LoVo (cell line): Measurements from ENCODE around the gene RCAN3.

Experiments
- DNase-seq: peaks from one replicate; pipeline ENCODE4 v3.0.0-alpha.2; 2016; ENCODE audit warnings: low spot score

RCAN3 gene

GRCh38 chr1:24502709-24503058, at the start of gene RCAN3:
RCAN3 (plus strand) TSS chr1:24502836; CDS start chr1:24514373, 11,537 bp downstream.
- peak; percentile 92 for DNase-seq

DNA sequence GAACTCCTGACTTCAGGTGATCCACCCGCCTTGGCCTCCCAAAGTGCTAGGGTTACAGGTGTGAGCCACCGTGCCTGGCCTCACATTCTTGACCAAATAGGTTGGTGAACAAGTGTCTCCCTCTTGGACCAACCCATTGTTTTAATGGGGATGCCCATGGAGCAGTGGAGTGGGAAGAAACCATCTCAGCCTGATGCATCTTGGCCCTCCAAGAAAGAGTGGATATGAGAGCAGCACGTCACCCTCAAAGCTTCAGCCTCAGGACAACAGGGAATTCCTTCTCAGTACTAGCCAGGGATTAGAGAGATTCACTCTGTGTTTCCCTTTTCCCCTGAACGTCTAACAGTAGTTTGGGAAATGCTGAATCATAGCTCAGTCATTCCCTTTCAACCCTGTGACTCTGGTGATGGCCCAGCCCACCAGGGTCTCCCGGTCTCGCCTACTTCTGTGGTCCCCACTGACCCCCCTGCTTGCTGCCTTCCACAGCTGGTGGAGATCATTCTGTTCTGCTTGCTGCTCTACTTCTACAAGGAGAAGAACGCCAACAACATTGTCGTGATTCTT, 49.6 kb upstream of the RCAN3 start:
- DNase-seq = no peak

DNA sequence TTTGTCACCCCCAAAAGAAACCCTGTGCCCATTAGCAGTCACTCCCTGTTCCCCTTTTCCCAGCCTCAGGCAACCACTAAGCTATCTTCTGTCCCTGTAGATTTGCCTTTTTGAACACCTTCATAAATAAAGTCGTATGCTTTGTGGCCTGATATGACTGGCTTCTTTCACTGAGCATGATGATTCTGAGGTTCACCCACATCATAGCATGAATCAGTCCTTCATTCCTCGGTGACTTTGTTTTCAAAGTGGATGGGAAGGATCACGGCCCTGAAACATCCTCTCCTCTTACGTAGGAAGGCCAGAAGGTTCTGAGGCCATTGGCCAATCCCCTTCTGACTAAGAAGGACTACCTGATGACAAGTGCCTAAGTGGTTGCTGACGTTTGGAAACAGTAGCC, 48.0 kb upstream of the RCAN3 start:
- DNase-seq = no peak

DNA sequence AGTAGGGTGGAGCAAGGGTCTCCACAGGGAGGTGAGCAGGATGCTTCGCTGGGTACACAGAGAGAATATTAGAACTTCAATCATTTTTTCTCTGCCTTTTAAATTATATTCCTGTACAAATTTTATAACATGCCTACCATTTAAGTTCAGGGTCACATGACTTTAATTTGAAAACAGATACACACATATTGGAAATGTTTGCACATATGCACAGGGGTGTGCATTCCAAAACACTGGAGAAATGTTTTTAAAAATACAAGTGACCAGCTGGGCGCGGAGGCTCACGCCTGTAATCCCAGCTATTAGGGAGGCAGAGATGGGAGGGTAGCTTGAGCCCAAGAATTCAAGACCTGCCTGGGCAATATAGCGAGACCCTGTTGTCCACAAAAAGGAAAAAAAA, 47.4 kb upstream of the RCAN3 start:
- DNase-seq = no peak

DNA sequence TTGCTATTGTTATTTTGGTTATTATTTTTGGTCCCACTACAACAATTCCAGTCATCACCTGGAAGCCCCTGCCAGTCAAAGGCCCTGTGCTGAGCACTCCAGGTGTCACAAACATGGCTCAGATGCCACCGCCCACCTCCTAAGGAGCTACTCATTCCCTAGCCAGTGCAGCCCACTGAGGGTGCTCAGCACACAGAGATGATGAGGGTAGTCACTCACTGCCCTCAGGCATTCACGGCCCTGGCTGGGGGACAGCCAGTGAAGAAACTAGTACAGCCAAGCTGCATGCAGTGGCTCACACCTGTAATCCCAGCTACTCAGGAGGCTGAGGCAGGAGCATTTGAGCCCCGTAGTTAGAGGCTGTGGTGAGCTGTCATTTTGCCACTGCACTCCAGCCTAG, 44.8 kb upstream of the RCAN3 start:
- DNase-seq = no peak

- no peak for DNase-seq
Observed at GRCh38 chr1:24459551-24460266, 42.9 kb upstream of the RCAN3 start.

DNA sequence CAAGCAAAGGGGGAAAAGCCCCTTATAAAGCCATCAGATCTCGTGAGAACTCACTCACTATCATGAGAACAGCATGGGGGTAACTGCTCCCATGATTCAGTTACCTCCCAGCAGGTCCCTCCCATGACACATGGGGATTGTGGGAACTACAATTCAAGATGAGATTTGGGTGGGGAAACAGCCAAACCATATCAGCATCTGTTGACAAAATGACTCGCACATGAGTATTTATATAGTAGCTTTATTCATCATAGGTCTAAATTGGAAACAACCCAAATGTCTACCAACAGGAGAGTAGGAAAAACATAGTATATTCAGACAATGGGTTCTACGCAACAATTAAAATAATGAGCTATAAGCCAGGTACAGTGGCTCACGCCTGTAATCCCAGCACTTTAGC, 40.5 kb upstream of the RCAN3 start:
- DNase-seq = peak; percentile 32

DNA sequence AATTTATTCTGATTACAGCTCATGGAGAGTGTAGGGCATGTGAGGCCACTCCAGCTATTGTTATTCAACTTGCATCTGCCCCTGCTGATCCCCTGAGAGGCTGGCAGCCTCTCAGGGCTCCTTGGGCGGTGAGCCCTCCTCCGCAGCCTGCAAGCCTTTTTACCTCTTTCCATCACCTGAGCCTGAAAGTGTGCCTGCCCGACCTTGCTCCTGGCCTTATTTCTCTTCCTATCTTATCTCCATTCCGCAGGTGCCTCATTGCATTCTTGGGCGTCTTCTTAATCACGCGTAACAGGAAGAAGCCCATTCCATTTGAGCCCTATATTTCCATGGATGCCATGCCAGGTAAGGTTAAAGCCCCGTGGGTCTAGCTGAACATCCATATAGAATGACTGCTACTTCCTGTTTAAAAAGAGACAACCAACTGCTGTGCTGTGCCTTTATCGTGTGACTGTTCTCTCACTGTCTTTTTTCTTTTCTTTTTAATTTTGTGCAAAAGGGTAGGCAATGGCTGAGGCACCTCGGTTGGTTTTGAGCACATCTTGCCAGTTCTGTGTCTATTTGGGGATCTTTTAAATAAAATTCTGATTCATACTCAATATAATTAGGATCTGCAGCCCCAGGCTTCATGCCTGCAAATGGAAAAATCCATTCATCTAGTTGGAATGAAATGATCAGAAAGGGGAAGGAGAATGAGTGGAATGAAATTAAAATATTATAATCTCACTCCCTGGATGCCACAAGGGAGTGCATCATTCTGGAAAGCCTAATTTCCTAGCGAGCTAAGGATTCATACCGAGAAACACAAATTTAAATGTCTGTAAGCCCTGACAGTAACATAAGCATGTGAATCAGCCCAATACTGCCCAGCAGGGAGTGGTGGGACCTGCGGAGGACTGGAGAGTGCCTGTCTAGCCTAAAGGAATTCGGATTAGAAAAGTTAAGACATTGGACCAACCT, 38.6 kb upstream of the RCAN3 start:
- no peak for DNase-seq

DNA sequence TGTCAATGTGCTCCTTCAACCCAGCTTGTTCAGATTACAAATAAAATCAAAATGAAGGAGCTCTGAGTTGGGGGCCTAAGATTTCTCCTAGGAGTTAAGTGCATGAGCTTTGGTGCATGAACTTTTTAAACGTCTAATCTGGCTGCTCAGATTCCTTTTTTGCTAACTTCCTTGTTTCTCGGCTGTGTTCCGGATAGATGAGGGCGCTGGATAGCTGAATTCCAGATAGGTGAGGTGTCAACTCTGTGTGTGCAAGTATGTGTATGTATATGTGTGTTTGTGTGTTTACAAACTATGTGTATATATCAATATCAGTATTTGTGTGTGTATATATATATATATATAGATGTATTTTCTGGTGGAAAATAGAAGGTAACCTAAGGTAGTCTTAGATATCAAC, 37.5 kb upstream of the RCAN3 start:
- no peak for DNase-seq

- DNase-seq = no peak
Observed at GRCh38 chr1:24465638-24466037, 37.0 kb upstream of the RCAN3 start.

- DNase-seq = no peak
Observed at GRCh38 chr1:24468685-24469316, 33.8 kb upstream of the RCAN3 start.

- no peak for DNase-seq
Observed at GRCh38 chr1:24470592-24470991, 32.0 kb upstream of the RCAN3 start.

DNA sequence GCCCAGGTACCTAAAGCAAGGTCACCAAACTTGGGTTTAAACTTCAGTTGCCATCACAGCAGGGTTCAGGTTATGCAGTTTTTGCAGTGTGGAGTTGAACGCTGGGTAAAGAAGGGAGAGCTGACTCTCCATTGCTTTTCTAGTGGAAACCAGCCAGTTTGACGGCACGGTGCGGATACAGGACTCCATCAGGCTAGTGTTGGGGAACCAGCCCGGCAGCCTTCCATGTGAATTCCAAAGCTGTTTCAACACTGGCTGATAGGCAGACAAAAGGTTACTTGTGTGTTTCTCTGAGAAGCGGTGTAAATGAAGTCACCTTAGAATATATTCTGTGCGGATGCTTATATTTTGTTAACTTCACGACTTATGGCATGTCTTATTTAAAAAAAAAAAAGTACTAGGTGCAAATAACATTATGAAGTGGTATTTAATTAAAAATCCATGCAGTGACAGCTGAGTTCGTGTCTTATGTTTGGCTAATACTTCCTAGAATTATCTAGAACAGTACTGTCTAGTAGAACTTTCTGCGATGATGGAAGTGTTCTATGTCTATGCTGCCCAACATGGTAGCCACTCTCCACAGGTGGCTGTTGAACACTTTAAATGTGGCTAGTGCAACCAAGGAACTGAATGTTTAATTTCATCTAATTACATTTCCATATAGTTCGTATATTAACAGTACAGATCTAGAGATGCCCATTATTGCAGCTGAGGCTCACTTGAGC, 29.9 kb upstream of the RCAN3 start:
- DNase-seq = no peak

- DNase-seq = no peak
Observed at GRCh38 chr1:24474193-24474592, 28.4 kb upstream of the RCAN3 start.

GRCh38 chr1:24475700-24476099, 26.9 kb upstream of the RCAN3 start:
- no peak for DNase-seq

DNA sequence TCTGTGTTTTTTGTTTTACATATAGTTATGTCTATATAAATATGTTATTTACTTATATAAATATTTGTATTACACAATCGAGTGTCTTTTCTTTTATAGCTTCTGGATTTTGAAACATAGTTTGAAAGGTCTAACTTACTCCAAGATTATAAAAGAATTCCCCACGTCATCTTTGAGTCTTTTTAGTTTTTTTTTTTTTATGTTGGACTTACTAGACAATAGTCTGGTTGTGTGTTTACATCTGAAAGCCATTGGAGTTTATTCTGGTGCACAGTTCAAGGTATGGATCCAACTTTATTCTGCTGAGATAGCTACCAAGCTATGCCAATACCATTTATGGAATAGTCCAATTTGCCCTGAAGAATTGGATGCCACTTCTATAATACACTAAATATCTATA, 26.1 kb upstream of the RCAN3 start:
- DNase-seq = no peak

GRCh38 chr1:24477309-24477708, 25.3 kb upstream of the RCAN3 start:
- DNase-seq = no peak

DNA sequence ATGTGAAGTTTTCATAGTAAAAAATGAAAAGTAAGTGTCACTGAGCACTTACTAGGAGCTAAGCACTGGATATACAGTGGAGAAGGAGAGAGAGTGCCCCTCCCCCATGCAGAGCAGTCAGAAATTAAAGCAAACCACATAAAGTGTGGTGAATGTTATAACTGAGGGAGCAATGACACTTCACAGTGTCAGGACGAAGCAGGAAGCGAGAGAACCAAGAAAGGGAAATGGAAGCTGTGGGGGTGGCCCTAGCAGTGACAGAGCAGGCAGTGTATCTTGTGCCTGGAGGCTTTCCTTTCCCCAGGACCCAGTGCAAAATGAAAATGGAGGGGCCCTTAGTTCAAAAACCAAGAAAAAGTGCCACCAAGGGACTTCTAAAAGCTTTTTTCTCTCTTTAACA, 21.5 kb upstream of the RCAN3 start:
- DNase-seq = no peak

DNA sequence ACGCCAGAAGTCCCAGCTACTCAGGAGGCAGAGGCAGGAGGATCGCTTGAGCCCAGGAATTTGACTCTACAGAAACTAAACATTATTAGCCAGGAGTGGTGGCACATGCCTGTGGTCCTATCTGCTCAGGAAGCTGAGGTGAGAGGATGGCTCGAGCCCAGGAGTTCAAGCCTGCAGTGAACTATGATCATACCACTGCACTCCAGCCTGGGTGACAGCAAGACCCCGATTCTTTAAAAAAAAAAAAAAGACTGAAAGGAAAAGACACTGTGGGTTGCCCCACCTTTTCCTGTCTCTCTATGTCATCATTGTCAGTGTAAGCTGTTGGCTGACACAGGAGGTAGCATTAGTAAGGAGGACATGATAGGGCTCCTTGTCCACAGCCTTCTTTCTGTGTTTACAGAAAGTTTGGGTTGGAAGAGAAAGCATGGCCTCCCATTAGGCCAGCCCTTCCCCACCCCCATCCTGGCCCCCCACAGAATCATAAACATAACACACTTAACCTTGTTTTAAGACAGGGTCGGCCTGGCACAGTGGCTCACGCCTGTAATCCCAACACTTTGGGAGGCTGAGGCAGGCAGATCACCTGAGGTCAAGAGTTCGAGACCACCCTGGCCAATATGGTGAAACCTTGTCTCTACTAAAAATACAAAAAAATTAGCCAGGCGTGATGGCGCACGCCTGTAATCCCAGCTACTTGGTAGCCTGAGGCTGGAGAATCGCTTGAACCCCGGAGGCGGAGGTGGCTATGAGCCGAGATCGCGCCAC, 20.6 kb upstream of the RCAN3 start:
- no peak for DNase-seq

- no peak for DNase-seq
Observed at GRCh38 chr1:24483441-24483840, 19.2 kb upstream of the RCAN3 start.

DNA sequence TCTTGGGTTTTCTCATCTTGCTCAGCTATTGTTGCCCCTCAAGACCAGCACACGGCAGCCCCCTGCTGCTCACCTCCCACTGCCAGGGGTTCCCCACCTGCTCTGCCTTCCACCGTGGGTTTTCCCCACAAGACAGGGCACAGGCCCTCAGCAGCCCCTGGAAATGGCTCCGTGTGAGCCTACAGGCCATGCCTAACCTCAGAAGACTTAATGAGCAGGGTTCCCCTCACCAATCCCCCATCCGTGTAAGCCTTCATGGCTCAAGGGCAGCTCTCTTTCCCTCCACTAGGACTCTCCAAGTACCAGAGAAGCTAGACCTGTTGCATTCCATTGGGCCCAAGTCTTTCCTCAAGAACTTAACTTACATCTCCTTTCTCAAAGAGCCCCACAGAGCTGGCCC, 18.4 kb upstream of the RCAN3 start:
- no peak for DNase-seq
